Measurements from ENCODE around the gene DAAM1. TPM values are rescaled to one million over a fixed set of nuclear protein-coding genes. Genes with fewer than 3 reads are reported as not detected.

DAAM1 gene
- total RNA-seq, 4 donors from 2014 or later = 25.3 to 47.2 (median 37.8) TPM

DNA sequence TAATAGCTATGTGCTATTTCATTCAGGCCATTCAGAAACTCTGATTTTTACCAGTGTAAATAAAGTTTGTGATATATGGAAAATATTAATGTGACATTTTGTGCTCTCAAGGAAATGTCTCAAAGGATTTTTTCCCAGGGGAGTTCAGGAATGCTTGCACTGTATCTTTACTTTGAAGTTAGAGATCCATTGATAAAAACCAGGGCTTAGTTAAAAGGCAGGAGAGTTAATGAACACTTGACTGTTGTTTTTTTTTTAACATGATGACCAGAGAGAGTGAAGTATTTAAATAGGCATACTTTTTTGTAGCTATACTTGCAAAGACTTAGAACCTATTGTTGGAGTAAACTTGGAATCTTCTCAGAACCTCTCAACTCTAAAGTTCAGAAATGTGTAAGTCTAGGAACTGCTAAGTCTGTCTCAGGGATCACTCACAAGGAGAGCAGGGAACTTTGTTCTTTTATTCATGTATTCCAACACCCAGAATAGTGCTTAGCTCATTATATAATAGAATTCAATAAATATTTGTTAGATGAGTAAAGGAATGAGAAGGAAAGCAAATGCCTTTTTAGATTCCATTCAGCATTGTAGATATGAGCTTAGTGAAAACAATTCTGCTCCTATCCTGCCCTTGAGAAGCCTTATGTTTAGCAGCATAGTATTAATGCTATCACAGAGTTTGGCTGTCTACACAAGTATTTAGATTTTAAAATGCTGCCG lies 117.5 kb downstream of the DAAM1 start:
- Histone ChIP-seq H3K27me3 (no peaks in the 10 kb centered on the region), H3K36me3 (no peaks in the 10 kb centered on the region), H3K4me1 (peaks cover 32 to 35% of the 10 kb centered on the region in 2 donors), H3K9me3 (no peaks in the 10 kb centered on the region), H3K27ac (peak overlapping the region; percentile 34 to 66 (median 52)), H3K4me3 (replicated peaks in 1 of 3) (no peak overlapping the region)
- 55 to 73% methylated on average over 1 of the region's 1 CpG for WGBS, 2 donors
- intact Hi-C loops (cut with DNase I) = no loop called here
- DNase-seq = no peak
- TF ChIP-seq, protein P1, sequence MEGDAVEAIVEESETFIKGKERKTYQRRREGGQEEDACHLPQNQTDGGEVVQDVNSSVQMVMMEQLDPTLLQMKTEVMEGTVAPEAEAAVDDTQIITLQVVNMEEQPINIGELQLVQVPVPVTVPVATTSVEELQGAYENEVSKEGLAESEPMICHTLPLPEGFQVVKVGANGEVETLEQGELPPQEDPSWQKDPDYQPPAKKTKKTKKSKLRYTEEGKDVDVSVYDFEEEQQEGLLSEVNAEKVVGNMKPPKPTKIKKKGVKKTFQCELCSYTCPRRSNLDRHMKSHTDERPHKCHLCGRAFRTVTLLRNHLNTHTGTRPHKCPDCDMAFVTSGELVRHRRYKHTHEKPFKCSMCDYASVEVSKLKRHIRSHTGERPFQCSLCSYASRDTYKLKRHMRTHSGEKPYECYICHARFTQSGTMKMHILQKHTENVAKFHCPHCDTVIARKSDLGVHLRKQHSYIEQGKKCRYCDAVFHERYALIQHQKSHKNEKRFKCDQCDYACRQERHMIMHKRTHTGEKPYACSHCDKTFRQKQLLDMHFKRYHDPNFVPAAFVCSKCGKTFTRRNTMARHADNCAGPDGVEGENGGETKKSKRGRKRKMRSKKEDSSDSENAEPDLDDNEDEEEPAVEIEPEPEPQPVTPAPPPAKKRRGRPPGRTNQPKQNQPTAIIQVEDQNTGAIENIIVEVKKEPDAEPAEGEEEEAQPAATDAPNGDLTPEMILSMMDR (IDR thresholded peaks at IDR 0.05) = no peak
- TF ChIP-seq POLR2A (IDR thresholded peaks at IDR 0.05) = no peak

DNA sequence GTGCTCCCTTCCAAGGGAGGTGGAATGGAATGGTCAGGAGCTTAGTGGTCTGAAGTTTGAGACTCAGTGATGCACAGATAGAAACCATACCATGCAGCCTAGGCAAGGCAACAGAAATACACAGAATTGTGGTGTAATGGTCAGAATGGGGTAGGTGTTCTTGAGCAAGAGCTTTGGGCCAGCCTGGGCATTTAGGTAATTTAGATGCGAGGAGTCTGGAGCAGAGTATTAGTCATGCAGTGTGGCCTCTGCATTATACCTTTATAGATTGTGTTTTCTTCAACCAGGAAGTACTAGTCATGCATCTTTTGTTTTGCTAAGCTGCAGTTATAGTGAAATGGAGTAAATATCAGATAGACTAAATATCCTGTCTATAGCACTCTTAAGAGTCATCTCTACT lies 118.3 kb downstream of the DAAM1 start:
- no peak overlapping the region for H3K4me3 ChIP-seq (replicated peaks in 1 of 3)
- H3K9me3 ChIP-seq = no peaks in the 10 kb centered on the region
- no peak for DNase-seq
- peaks cover 32 to 35% of the 10 kb centered on the region in 2 donors for H3K4me1 ChIP-seq
- intact Hi-C loops (cut with DNase I) = no loop called here
- H3K27me3 ChIP-seq = no peaks in the 10 kb centered on the region
- no peak for TF ChIP-seq POLR2A (IDR thresholded peaks at IDR 0.05)
- peak overlapping the region in 2 of 3 donors; percentile 16 to 66 for H3K27ac ChIP-seq
- H3K36me3 ChIP-seq = no peaks in the 10 kb centered on the region
- WGBS, 2 donors = 92 to 100% methylated on average over 1 of the region's 1 CpG

DNA sequence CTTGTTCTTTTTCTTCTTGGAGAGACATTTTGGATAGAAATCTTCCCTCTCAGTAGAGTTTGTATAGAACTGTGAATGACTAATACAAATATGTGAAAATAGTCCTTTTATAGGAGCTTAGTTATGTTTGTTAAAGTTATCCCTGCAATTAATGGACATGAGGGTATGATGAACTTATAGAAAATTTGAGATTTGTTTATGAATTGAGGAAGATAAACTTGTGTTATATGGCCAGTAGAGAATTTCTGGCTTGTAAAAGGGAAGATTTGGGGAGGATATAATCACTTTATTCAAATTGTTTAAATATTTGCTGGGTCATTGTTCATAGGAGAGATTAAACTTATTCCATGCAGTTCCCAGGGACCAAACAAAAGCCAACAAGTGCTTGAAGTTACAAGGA lies 119.6 kb downstream of the DAAM1 start:
- Histone ChIP-seq H3K27ac (no peak overlapping the region), H3K4me1 (peaks cover 29 to 37% of the 10 kb centered on the region in 2 donors)

DNA sequence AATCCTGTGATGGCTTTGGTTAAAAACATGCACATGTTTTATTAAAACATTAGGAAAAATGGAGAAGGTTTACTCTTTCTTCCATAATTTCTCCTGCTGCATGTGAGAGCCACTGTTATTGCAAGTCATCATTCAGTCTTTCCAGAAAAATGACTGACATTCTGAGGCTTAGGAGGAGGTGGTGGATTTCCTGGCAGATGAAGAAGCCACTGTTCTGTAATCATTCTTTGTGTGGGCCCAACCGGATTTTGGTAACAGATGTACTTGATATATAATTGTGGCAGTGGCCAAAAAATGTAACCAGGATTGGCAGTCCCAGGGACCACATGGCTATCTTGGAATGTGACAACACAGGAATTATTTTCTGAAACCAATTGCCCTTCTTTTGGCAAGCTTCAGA lies 120.2 kb downstream of the DAAM1 start:
- Histone ChIP-seq H3K27ac (no peak overlapping the region), H3K36me3 (no peaks in the 10 kb centered on the region), H3K4me3 (replicated peaks in 1 of 3) (no peak overlapping the region), H3K4me1 (peaks cover 34 to 39% of the 10 kb centered on the region in 2 donors), H3K9me3 (no peaks in the 10 kb centered on the region), H3K27me3 (no peaks in the 10 kb centered on the region)
- intact Hi-C loops (cut with DNase I) = no loop called here
- TF ChIP-seq, protein P1 (IDR thresholded peaks at IDR 0.05) = no peak
- TF ChIP-seq POLR2A (IDR thresholded peaks at IDR 0.05) = no peak
- DNase-seq = no peak
- WGBS, 2 donors = 79% methylated on average over 1 of the region's 1 CpG

More for the DNA sequence above, 119.6 kb downstream of the DAAM1 start:
- H3K36me3 ChIP-seq = no peaks in the 10 kb centered on the region
- TF ChIP-seq, protein P1 (IDR thresholded peaks at IDR 0.05) = no peak
- DNase-seq = no peak
- H3K27me3 ChIP-seq = no peaks in the 10 kb centered on the region
- H3K4me3 ChIP-seq (replicated peaks in 1 of 3) = no peak overlapping the region
- H3K9me3 ChIP-seq = no peaks in the 10 kb centered on the region
- intact Hi-C loops (cut with DNase I) = no loop called here

DNA sequence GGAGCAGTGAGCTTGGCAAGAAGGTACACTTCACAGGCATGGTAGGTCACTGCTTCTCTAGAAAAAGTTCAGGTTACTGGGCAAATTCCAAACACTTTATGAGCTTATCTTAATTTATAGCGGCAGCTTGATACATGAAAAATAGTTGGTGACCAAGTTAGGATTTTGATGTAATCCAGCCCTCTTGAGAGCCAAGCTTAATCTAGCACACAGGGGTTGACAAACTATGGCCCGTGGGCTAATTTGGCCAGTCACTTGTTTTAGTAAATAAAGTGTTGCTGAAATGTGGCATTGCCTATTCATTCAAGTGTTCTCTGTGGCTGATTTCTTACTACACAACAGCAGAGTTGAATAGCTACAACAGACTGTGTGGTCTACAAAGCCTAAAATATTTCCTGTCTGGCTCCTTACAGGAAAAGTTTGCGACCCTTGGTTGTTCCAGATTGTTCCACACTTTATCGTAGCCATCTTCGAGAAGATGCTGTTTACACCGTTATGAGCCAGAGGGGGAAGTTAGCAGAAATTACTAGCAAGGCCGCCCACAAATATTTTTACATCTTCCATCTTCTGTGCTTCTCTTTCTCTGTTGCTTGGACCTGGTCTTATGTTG lies 120.9 kb downstream of the DAAM1 start:
- Histone ChIP-seq H3K27ac (no peak overlapping the region), H3K4me3 (replicated peaks in 1 of 3) (no peak overlapping the region), H3K9me3 (no peaks in the 10 kb centered on the region), H3K36me3 (no peaks in the 10 kb centered on the region), H3K4me1 (peaks cover 39 to 46% of the 10 kb centered on the region in 2 donors), H3K27me3 (no peaks in the 10 kb centered on the region)
- 78 to 88% methylated on average over 7 of the region's 7 CpGs for WGBS, 2 donors
- intact Hi-C loops (cut with DNase I) = no loop called here
- TF ChIP-seq, protein P1 (IDR thresholded peaks at IDR 0.05) = no peak
- no peak for TF ChIP-seq POLR2A (IDR thresholded peaks at IDR 0.05)
- DNase-seq = no peak

Data from thyroid gland (tissue), 4 donors.